ENCODE data around the gene C10orf90.

The C10orf90 gene

GRCh38 chr10:126580873-126581647 is 89.4 kb downstream of the C10orf90 start:
- Mint-ChIP-seq H3K27ac (peak overlapping the region in 1 of 3 experiments; percentile 31), H3K4me1 (peaks cover 18% of the 10 kb centered on the region), H3K4me3 (no peak overlapping the region), H3K27me3 (ENCODE audit: low read depth) (peaks cover 16% of the 10 kb centered on the region), H3K36me3 (ENCODE audit: low read depth) (no peaks in the 10 kb centered on the region), H3K9me3 (peaks cover 6% of the 10 kb centered on the region)
- TF ChIP-seq, protein P1, sequence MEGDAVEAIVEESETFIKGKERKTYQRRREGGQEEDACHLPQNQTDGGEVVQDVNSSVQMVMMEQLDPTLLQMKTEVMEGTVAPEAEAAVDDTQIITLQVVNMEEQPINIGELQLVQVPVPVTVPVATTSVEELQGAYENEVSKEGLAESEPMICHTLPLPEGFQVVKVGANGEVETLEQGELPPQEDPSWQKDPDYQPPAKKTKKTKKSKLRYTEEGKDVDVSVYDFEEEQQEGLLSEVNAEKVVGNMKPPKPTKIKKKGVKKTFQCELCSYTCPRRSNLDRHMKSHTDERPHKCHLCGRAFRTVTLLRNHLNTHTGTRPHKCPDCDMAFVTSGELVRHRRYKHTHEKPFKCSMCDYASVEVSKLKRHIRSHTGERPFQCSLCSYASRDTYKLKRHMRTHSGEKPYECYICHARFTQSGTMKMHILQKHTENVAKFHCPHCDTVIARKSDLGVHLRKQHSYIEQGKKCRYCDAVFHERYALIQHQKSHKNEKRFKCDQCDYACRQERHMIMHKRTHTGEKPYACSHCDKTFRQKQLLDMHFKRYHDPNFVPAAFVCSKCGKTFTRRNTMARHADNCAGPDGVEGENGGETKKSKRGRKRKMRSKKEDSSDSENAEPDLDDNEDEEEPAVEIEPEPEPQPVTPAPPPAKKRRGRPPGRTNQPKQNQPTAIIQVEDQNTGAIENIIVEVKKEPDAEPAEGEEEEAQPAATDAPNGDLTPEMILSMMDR (IDR thresholded peaks at IDR 0.05; ENCODE audit: unreplicated experiment in 3 of 3): no peak

GRCh38 chr10:126576336-126576735 is 94.2 kb downstream of the C10orf90 start:
- Mint-ChIP-seq H3K27me3 (ENCODE audit: low read depth) (peaks cover 5% of the 10 kb centered on the region), H3K4me1 (peaks cover 6% of the 10 kb centered on the region)

GRCh38 chr10:126570621-126571602 is 99.6 kb downstream of the C10orf90 start:
- Mint-ChIP-seq H3K27ac (no peak overlapping the region), H3K4me1 (peaks cover 21% of the 10 kb centered on the region), H3K4me3 (no peak overlapping the region), H3K27me3 (ENCODE audit: low read depth) (peaks cover 16% of the 10 kb centered on the region), H3K36me3 (ENCODE audit: low read depth) (no peaks in the 10 kb centered on the region), H3K9me3 (peaks cover 19% of the 10 kb centered on the region)
- TF ChIP-seq, protein P1 (IDR thresholded peaks at IDR 0.05; ENCODE audit: unreplicated experiment in 3 of 3): no peak

More at GRCh38 chr10:126576336-126576735, 94.2 kb downstream of the C10orf90 start:
- no peak overlapping the region for H3K27ac Mint-ChIP-seq
- no peaks in the 10 kb centered on the region for H3K36me3 Mint-ChIP-seq (ENCODE audit: low read depth)
- TF ChIP-seq, protein P1 (IDR thresholded peaks at IDR 0.05; ENCODE audit: unreplicated experiment in 3 of 3): no peak
- no peak overlapping the region for H3K4me3 Mint-ChIP-seq
- peaks cover 23% of the 10 kb centered on the region for H3K9me3 Mint-ChIP-seq

DNA sequence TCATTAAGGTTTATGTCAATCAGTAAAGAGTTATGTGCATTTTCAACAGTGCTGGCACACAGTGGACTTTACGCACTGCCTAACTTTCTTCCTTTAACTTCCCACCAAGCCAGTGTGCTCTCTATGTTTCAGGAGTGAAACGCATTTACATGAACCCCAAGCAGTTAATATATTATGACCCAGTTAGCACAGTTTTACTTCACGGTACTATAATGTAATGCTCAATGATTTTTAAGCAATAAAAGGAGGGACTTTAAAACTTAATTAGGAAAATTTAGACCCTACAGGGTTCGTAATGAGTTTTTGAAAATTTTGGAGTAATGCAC is 100.3 kb downstream of the C10orf90 start:
- H3K27me3 Mint-ChIP-seq (ENCODE audit: low read depth): peaks cover 21% of the 10 kb centered on the region
- TF ChIP-seq, protein P1 (IDR thresholded peaks at IDR 0.05; ENCODE audit: unreplicated experiment in 3 of 3): no peak
- H3K36me3 Mint-ChIP-seq (ENCODE audit: low read depth): no peaks in the 10 kb centered on the region
- H3K9me3 Mint-ChIP-seq: peaks cover 15% of the 10 kb centered on the region
- H3K4me1 Mint-ChIP-seq: peaks cover 21% of the 10 kb centered on the region
- H3K27ac Mint-ChIP-seq: peak overlapping the region in 1 of 3 experiments; percentile 31
- H3K4me3 Mint-ChIP-seq: peak overlapping the region; percentile 27 to 61 (median 39)

- peaks cover 10% of the 10 kb centered on the region for H3K9me3 Mint-ChIP-seq
- peaks cover 21% of the 10 kb centered on the region for H3K27me3 Mint-ChIP-seq (ENCODE audit: low read depth)
- H3K27ac Mint-ChIP-seq: peak overlapping the region in 1 of 3 experiments; percentile 31
- no peaks in the 10 kb centered on the region for H3K36me3 Mint-ChIP-seq (ENCODE audit: low read depth)
- TF ChIP-seq, protein P1 (IDR thresholded peaks at IDR 0.05; ENCODE audit: unreplicated experiment in 3 of 3): no peak
- H3K4me3 Mint-ChIP-seq: peak overlapping the region; percentile 27 to 61 (median 39)
- H3K4me1 Mint-ChIP-seq: peaks cover 21% of the 10 kb centered on the region
Measured at GRCh38 chr10:126569513-126570244, 100.8 kb downstream of the C10orf90 start.

All from nephron (organoid).